ENCODE data around the gene CNOT6. TPM values are rescaled to one million over a fixed set of nuclear protein-coding genes. Genes with fewer than 3 reads are reported as not detected.

Gene CNOT6
- total and polyA plus RNA-seq, 2 donors (not counting 1 experiment from before 2014, with no cell fraction given), result 12.7 to 19.5 TPM

- no peak overlapping the region for H3K4me2 ChIP-seq (ENCODE audit: extremely low read depth, insufficient read depth, low read length)
- H3K27me3 ChIP-seq (ENCODE audit: control insufficient read depth, insufficient read depth, low read length), result no peaks in the 10 kb centered on the region
- H3K9ac ChIP-seq (ENCODE audit: insufficient read depth, low read length), result no peak overlapping the region
- H3K79me2 ChIP-seq (ENCODE audit: control insufficient read depth, insufficient read depth, low read length), result no peaks in the 10 kb centered on the region
- H3K4me3 ChIP-seq (replicated peaks in 1 of 4; ENCODE audit: control extremely low read depth in 1 of 4, insufficient read depth in 1 of 4, low read depth in 3 of 4, low read length in 4 of 4), result no peak overlapping the region
- no peak overlapping the region for H3K27ac ChIP-seq (ENCODE audit: insufficient read depth, low read length)
- H2AFZ ChIP-seq (ENCODE audit: low read length), result no peak overlapping the region
- no peaks in the 10 kb centered on the region for H4K20me1 ChIP-seq (ENCODE audit: control insufficient read depth, extremely low read depth, insufficient read depth, low read length)
- DNase-seq (ENCODE audit: low read depth in 2 of 2), result no peak
- H3K4me1 ChIP-seq (ENCODE audit: control insufficient read depth, extremely low read depth, insufficient read depth, low read length), result no peaks in the 10 kb centered on the region
- H3K36me3 ChIP-seq (ENCODE audit: control insufficient read depth, insufficient read depth, low read length), result no peaks in the 10 kb centered on the region
- H3K9me3 ChIP-seq (ENCODE audit: control insufficient read depth, insufficient read depth, low read depth, low read length), result no peaks in the 10 kb centered on the region
- TF ChIP-seq EZH2 (IDR thresholded peaks at IDR 0.05; ENCODE audit: low read length, missing control alignments) (no peak), CTCF (conservative IDR thresholded peaks at IDR 0.05 in 1 of 2, IDR thresholded peaks at IDR 0.05 in 1 of 2; ENCODE audit: low read depth in 1 of 2, low read length in 2 of 2) (no peak)
Observed at GRCh38 chr5:180612683-180613082, 118.5 kb downstream of the CNOT6 start.

- Histone ChIP-seq H3K27me3 (ENCODE audit: control insufficient read depth, insufficient read depth, low read length) (no peaks in the 10 kb centered on the region), H3K9me3 (ENCODE audit: control insufficient read depth, insufficient read depth, low read depth, low read length) (no peaks in the 10 kb centered on the region), H3K4me3 (replicated peaks in 1 of 4; ENCODE audit: control extremely low read depth in 1 of 4, insufficient read depth in 1 of 4, low read depth in 3 of 4, low read length in 4 of 4) (no peak overlapping the region), H3K4me1 (ENCODE audit: control insufficient read depth, extremely low read depth, insufficient read depth, low read length) (no peaks in the 10 kb centered on the region), H3K4me2 (ENCODE audit: extremely low read depth, insufficient read depth, low read length) (no peak overlapping the region), H3K36me3 (ENCODE audit: control insufficient read depth, insufficient read depth, low read length) (no peaks in the 10 kb centered on the region), H2AFZ (ENCODE audit: low read length) (no peak overlapping the region), H3K79me2 (ENCODE audit: control insufficient read depth, insufficient read depth, low read length) (no peaks in the 10 kb centered on the region), H4K20me1 (ENCODE audit: control insufficient read depth, extremely low read depth, insufficient read depth, low read length) (no peaks in the 10 kb centered on the region), H3K27ac (ENCODE audit: insufficient read depth, low read length) (no peak overlapping the region), H3K9ac (ENCODE audit: insufficient read depth, low read length) (no peak overlapping the region)
- TF ChIP-seq CTCF (conservative IDR thresholded peaks at IDR 0.05 in 1 of 2, IDR thresholded peaks at IDR 0.05 in 1 of 2; ENCODE audit: low read depth in 1 of 2, low read length in 2 of 2) (no peak), EZH2 (IDR thresholded peaks at IDR 0.05; ENCODE audit: low read length, missing control alignments) (no peak)
- DNase-seq (ENCODE audit: low read depth in 2 of 2), result no peak
Observed at GRCh38 chr5:180613188-180613813, 119.1 kb downstream of the CNOT6 start.

GRCh38 chr5:180613814-180614188, 119.6 kb downstream of the CNOT6 start:
- no peaks in the 10 kb centered on the region for H3K9me3 ChIP-seq (ENCODE audit: control insufficient read depth, insufficient read depth, low read depth, low read length)
- H2AFZ ChIP-seq (ENCODE audit: low read length), result no peak overlapping the region
- H4K20me1 ChIP-seq (ENCODE audit: control insufficient read depth, extremely low read depth, insufficient read depth, low read length), result no peaks in the 10 kb centered on the region
- no peak for DNase-seq (ENCODE audit: low read depth in 2 of 2)
- H3K4me2 ChIP-seq (ENCODE audit: extremely low read depth, insufficient read depth, low read length), result no peak overlapping the region
- TF ChIP-seq CTCF (conservative IDR thresholded peaks at IDR 0.05 in 1 of 2, IDR thresholded peaks at IDR 0.05 in 1 of 2; ENCODE audit: low read depth in 1 of 2, low read length in 2 of 2) (no peak), EZH2 (IDR thresholded peaks at IDR 0.05; ENCODE audit: low read length, missing control alignments) (no peak)
- H3K9ac ChIP-seq (ENCODE audit: insufficient read depth, low read length), result no peak overlapping the region
- H3K4me3 ChIP-seq (replicated peaks in 1 of 4; ENCODE audit: control extremely low read depth in 1 of 4, insufficient read depth in 1 of 4, low read depth in 3 of 4, low read length in 4 of 4), result no peak overlapping the region
- H3K27ac ChIP-seq (ENCODE audit: insufficient read depth, low read length), result no peak overlapping the region
- no peaks in the 10 kb centered on the region for H3K36me3 ChIP-seq (ENCODE audit: control insufficient read depth, insufficient read depth, low read length)
- H3K79me2 ChIP-seq (ENCODE audit: control insufficient read depth, insufficient read depth, low read length), result no peaks in the 10 kb centered on the region
- no peaks in the 10 kb centered on the region for H3K4me1 ChIP-seq (ENCODE audit: control insufficient read depth, extremely low read depth, insufficient read depth, low read length)
- H3K27me3 ChIP-seq (ENCODE audit: control insufficient read depth, insufficient read depth, low read length), result no peaks in the 10 kb centered on the region

Data from fibroblast of lung (primary cell).